NCI-H146 treated with DMSO at 0.1 percent for 48 hours (cell line): Measurements from ENCODE around the gene GPR15LG.
"Not testable (repeated sequence)": the region's sequence is repeated elsewhere in the genome, so short reads cannot be mapped to it uniquely, and the experiment has no call there.

Experiments
- DNase-seq: peaks from one replicate; lab custom pipeline; 2025; ENCODE audit not compliant: unreplicated experiment; lab: John Stamatoyannopoulos, UW

The GPR15LG gene

DNA sequence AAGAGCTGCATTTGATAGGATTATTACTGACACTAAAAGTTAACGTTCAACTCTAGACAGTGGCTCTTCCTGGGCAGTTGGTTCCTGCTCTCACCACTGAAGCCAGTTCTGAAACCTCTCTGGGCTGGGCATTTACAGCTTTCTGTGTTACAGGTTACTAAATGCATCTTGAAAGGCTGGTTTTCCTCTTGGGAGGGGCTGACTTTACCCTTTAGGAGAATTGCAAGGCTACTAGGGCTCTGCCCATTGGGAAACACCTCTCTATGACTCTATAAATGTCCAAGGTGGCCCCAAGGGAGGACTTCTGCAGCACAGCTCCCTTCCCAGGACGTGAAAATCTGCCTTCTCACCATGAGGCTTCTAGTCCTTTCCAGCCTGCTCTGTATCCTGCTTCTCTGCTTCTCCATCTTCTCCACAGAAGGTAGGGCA is at the start of gene GPR15LG:
GPR15LG (plus strand) TSS at position 301 of the 429 bp plus-strand sequence; CDS start at position 352, 51 bp downstream.
- DNase-seq = no peak

DNA sequence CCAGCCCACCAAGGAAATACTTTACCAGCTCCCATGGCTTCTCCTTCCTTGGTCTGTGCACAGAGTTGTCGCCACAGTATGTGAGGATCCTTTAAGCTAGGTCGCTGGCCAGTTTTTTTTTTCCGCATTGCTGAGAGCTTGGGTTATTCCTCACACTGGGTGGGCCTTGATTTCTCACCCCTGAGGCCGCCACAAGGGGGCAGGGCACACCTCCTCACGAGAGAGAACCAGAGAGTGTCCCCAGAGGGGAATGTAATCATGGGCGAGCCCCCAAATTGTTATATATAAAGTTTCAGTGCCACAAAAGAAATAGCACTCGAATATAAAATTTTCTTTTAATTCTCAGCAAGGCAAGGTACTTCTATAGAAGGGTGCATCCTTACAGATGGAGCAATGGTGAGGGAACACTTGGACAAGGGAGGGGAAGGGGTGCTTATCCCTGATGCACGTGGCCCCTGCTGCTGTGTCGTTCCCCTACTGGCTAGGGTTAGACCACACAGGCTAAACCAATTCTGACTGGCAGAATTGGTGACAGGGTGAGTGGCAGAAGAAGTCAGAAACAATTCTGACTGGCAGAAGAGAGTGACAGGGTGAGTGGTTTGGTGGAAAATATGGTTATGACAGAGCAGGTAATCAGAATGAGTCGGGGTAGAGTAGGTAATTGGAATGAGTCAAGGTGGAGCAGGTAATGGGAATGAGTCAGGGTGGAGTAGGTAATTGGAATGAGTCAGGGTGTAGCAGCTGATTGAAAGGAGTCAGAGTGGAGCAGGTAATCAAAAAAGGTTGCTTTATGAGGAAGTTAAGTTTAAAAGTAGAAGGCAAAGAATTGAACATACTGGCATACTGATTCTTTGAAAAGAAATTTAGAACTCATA is 47.5 kb upstream of the GPR15LG start:
- not testable (repeated sequence) for DNase-seq

DNA sequence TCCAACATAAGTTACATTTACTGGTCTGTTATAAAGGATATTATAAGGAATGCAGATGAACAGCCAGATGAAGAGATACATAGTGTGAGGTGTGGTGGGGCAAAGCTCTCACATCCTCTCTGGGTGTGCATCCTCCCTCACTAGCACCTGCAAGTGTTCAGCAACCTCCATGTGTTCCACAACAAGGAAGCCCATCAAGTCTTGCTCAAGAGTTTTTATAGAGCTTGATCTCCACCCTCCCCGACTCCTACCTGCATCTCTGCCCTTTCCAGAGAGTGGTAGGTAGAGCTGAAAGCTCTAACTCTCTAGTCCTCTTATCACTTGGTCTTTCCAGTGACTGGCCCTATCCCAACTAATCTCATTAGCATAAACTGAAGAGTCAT is 46.8 kb upstream of the GPR15LG start:
- no peak for DNase-seq

DNA sequence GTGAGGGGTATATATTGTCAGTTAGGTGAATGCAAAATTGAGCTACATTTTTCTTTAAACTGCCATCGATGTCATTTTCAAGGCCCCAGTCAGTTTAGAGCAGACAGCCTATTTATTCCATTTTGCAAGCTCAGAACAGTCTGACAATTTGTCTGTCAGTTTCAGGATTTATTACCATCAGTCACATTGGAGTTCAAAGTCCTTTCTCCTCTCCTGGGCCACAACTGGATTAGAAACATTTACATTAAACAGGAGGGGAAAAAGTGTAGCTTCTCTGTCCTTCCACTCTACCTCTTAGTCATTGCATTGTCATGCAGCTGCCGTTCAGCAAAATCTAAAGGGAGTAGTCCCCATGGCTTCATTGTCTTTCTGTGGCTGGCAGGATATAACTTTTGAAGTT is 37.8 kb upstream of the GPR15LG start:
- DNase-seq = no peak

DNA sequence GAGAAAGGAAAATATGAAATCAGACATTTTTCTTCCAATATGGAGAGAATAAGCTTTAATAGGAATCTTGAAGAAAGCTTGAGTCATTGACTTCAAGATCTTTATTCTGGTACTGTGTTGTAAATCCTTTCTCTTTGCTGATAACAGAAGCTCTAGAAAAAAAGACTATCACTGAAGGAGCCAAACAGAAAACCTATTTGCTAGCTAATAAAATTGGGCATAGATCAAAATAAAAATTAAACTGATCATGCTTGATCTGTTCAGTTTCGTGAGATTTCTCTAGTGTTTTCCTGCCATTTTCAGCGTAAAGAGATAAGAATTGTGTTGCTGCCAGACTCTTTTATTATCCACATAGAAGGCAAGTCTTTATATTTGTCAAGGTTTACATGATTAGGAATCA is 35.8 kb upstream of the GPR15LG start:
- no peak for DNase-seq

DNA sequence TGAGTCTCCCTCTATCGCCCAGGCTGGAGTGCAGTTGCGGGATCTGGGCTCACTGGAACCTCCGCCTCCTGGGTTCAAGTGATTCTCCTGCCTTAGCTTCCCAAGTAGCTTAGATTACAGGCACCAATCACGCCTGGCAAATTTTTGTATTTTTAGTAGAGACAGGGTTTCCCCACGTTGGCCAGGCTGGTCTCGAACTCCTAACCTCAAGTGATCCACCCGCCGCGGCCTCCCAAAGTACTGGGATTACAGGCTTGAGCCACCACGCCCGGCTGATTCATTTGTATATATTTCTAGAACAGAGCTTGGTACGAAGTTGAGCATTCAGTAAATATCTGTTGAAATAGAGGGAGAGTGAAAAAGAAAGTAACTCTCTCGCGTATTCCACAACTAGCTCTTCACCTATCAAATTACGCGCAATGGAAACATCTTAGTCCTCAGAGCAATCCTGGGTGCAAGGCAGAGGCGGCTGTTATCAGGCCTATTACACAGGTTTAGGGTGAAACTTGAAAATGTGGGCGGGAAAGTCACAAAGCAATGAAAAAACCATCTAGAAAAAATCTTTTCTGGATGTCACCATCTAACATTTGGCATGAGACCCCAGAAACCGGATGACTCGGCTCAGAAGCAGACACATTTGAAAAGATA is 35.0 kb upstream of the GPR15LG start:
- DNase-seq = peak; percentile 30

DNA sequence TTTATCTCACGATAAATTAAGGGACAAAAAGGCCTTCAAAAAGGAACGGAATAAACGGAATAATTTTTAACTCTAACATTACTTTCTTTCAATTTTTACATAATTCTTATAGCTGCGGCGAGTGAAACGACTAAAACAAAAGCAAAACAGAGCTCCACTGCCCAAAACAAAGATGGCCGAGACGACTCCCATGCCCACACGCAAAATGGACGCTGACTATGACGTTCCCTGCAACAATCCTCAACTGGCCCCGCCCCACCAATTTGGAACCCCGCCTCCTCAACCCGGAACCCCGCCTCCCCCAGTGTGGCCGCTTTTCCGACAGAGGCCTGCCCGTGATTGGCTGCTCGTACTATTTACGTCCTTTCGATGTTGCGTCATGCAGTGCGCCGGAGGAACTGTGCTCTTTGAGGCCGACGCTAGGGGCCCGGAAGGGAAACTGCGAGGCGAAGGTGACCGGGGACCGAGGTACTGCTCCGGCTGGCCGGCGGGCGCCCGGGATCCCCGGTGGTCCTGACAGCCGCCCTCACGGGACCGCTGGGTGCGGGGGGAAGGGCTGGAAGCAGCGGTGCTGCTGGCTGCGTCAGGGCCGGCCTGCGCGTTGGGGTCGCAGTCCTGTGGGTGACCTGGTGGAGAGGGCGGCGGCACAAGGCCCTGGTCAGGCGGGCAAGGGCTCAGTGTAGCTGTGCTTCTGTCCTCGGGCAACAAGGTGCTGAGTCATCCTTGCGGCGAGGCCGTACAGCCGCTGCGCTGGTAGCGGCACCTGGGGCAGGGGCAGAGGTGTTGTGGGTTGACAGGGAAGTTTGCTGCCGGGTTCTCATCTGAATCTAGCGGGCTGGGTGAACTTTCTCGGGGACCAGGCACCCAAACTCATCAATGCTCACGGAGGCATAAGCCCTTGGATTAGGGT is 34.2 kb upstream of the GPR15LG start, which contains the start of gene GHITM:
GHITM (plus strand) TSS at position 384 of the 910 bp plus-strand sequence. CDS start 1,992 bp downstream, outside the sequence.
- DNase-seq = peak; percentile 96

DNA sequence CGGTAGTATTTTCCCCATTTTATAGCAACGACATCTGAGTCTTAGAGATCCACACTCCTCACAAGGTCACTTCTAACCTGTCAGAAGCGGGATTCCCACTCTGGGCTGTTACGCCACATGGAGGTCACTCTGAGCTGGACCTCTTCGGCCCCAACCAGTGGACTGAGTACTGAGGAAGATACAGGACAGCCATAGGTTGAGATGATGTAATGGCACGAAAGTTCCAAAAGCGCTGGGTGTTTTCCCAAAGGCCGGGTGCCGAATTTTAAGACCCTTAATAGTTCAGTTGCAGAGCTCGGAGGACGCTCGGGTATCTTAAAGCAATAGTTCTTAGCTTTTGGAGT is 33.6 kb upstream of the GPR15LG start:
- DNase-seq = peak; percentile 20

DNA sequence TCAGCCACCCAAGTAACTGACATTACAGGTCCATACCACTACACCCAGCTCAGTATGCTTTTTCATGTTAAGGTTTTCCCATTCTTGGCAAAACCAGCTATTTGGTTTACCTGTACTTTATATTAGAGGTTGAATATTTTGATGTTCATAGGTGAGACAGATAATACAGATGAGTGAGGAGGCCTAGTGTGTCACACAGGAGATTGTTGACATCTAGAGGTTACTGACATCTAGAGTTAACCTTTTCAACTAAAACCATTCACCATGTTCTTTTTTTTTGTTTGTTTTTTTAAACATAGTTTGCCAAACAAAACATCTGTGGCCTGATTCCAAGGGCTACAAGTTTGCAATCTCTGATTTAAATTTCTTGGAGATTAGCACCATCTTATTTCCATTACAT is 26.3 kb upstream of the GPR15LG start:
- no peak for DNase-seq

DNA sequence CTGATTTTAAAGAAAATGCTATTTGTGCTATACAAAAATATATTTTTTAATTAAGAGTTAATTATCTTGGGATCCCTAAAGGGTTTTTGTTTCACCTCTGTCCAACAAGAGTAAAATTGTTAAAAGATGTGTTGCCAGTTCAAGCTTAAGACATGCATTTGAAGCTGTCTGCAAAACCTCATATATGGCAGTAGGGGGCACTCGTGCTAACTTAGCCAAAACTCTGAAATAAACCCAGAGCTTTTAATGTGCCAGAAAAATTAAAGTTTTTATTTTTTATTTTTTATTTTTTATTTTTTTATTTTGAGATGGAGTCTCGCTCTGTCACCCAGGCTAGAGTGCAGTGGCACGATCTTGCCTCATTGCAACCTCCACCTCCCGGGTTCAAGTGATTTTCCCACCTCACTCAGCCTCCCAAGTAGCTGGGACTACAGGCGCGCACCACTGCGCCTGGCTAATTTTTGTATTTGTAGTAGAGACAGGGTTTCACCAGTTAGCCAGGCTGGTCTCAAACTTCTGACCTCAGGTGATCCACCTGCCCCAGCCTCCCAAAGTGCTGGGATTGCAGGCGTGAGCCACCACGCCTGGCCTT is 25.5 kb upstream of the GPR15LG start:
- DNase-seq = peak; percentile 23

DNA sequence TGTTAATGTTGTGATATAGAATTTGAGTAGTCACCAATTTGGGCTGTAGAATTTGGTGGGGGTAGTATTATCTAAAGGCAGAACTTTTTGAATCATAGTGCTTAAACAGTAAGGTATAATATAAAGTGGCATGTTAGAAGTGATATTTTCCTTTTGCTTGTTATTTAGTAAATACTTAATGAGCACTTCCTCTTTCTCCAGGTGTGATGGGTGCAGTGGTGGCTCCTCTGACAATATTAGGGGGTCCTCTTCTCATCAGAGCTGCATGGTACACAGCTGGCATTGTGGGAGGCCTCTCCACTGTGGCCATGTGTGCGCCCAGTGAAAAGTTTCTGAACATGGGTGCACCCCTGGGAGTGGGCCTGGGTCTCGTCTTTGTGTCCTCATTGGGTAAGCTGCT is 23.7 kb upstream of the GPR15LG start:
- DNase-seq = no peak

DNA sequence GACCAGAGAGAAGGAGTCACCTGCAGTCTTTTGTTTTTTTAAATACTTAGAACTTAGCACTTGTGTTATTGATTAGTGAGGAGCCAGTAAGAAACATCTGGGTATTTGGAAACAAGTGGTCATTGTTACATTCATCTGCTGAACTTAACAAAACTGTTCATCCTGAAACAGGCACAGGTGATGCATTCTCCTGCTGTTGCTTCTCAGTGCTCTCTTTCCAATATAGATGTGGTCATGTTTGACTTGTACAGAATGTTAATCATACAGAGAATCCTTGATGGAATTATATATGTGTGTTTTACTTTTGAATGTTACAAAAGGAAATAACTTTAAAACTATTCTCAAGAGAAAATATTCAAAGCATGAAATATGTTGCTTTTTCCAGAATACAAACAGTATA is 20.8 kb upstream of the GPR15LG start:
- DNase-seq = no peak

DNA sequence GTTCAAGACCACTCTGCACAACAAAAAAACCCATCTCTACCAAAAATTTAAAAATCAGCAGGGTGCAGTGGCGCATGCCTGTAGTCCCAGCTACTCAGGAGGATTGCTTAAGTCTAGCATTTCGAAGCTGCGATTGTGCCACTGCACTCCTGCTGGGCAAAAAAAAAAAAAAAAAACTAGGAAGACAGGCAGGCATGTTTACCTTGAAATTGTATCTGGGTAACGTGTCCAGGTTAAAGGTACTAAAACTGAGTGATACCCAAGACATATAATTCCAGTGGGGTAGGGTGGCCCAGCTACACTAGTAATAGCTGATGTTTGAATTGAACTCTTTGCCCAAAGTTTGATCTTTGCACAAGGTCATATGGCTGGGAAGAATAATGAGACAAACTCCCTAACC is 18.1 kb upstream of the GPR15LG start:
- no peak for DNase-seq

DNA sequence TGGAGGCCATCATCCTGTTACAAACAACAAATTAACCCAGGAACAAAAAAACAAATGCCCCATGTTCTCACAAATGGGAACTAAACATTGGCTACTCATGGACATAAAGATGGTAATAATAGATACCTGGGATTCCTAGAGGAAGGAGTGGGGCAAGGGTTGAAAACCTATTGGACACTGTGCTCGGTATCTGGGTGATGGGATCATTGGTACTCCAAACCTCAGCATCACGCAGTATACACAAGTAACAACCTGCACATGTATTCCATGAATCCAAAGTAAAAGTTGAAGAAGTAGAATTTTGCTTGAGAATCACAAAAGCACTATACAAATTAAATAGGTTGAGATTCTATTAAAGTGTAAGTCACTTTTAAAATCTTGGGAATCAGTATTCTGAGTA is 17.6 kb upstream of the GPR15LG start:
- no peak for DNase-seq

DNA sequence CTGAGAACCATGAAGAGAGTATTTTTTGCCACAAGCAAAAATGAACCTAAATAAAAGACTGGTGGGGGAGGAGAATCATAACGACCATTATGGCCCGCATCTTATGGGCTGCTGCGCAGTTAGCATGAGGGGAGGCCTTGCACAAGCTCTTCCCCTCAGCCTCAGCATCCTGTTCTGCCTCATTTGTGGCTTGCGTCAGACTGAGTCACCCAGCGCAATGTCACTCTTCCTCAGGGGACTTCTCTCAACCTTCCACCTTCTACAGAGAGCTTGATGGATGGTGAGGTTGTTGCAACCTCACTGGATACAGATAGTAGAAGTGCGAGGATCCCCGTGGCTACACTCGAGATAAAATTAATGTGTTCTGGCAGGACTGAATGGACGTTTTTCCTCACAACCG is 16.8 kb upstream of the GPR15LG start:
- DNase-seq = no peak

DNA sequence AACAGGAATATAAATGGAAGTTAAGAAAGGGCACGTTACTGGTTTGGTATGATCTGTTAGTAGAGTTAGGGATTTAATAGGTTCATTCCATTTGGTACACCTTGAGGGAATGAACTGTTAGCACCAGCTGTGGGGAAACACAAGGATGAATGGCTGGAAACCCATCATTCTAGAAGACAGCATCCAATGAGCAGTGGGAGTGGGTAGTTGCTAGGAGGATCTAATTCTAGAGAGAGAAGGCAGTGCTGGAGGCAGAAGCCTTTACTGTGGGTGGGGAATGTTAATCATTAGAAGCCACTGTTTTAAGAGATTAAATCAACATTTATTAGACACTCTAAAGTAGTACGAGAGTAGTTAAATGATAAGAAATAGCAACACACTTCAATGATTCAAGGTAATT is 15.5 kb upstream of the GPR15LG start:
- no peak for DNase-seq

DNA sequence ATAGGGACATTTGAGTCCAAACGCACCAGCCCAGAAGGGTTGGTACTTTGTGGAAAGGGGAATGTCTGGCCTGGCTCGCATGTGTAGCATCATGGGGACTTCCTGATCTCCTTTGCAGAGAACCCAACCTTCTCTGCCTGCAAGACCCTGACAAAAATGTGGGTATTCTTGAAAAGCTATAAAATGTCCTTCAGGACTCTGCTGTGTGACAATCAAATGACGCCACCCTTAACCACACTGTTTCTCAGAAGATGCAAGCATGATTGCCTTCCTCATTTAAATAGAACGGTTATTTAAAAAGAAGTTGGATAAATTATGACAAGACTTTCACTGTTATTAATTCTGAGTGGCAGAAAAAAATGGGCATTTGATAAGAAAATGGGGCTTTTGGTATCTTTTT is 15.1 kb upstream of the GPR15LG start:
- no peak for DNase-seq

DNA sequence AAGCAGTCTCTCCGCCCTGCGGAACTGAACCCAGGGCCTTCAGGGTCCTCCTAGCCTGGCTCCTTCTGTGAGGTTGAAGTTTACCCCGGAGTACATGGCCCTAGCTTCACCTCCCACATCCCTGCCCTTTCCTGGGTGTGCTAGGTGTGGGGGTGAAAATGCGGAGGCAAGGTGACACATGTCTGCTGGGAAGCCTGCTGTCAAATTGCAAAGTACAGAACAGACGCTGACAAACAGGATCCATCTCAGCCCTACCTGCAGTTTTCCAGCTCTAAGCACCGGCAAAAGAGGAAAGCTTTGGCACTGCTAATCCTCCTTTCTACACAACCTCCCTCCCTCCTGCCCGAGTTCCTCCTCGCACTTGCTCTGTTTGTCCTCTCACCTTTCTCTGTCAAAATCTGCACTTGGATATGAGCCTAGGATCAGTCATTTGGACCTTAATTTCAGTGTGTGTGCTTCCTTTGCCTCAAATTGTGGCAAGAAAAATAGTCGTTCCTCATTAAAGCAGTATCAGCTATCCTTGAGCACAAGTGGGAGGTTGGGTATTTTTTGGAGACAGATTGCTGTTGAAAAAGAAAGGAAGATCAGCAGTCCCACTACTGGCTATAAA is 14.4 kb upstream of the GPR15LG start:
- DNase-seq = no peak

DNA sequence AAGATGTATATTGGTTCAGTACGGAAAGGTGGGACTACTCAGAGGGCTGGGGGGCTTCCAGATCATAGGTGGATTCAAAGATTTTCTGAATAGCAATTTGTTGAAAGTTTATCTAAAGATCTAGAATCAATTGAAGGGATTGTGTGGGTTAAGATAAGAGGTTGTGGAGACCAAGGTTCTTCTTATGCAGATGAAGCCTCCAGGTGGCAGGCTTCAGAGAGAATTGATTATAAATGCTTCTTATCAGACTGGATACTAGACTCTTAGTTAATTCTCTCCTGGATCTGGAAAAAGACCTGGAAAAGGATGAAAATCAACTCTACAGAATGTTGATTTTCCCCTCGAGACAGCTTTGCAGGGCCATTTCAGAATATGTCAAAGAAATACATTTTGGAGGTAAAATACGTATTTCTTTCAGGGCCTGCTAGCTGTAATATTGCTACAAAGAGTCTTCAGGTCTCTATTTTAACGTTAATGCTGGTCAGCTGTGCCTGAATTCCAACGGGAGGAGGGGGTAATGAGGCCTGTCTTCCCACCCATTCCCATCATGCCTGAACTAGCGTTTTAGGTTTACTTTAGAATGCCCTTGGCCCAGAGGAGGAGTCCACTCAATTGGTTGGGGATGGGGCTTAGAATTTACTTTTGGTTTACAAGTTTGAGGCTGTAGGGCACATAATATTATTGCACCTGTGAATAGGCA is 12.8 kb upstream of the GPR15LG start:
- DNase-seq = no peak

DNA sequence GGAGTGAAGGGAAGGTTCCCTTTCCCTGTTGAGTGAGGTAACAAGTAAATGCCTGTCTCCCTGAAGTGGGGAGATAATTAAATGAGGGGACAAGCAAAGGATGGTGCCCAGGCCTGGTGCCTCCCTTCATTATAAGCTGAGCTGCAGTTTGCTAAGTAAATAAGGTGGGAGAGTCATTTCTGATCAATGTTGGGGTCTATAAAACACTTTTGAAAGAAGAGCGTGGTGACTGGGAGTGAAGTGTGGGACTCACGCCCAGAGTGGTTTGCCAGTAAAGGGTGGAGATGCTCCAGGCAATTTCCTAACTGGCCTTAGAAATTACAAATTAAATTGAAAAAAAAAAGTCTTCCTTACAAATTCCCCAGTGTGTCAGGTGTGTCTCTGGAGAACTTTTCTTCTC is 9.6 kb upstream of the GPR15LG start:
- no peak for DNase-seq
